ENCODE results near the gene CYTH4. TPM values are rescaled to one million over a fixed set of nuclear protein-coding genes. Genes with fewer than 3 reads are reported as not detected.

Gene CYTH4
- total RNA-seq, 4 donors from 2014 or later, result 13.5 to 75.9 (median 22.5) TPM

- H3K27ac ChIP-seq, result no peak overlapping the region
- no peaks in the 10 kb centered on the region for H3K36me3 ChIP-seq
- no peaks in the 10 kb centered on the region for H3K9me3 ChIP-seq
- H3K4me1 ChIP-seq, result no peaks in the 10 kb centered on the region
- H3K27me3 ChIP-seq, result no peaks in the 10 kb centered on the region
- H3K4me3 ChIP-seq, result no peak overlapping the region
- no peak for DNase-seq
- TF ChIP-seq CTCF (IDR thresholded peaks at IDR 0.05), result no peak
- no peak for TF ChIP-seq POLR2A (IDR thresholded peaks at IDR 0.05)
These were observed 61.0 kb downstream of the CYTH4 start for GRCh38 chr22:37343348-37343747.

GRCh38 chr22:37343863-37344734 is 61.8 kb downstream of the CYTH4 start:
- Histone ChIP-seq H3K9me3 (no peaks in the 10 kb centered on the region), H3K27ac (no peak overlapping the region), H3K27me3 (no peaks in the 10 kb centered on the region), H3K4me1 (no peaks in the 10 kb centered on the region), H3K36me3 (no peaks in the 10 kb centered on the region), H3K4me3 (no peak overlapping the region)
- DNase-seq, result no peak
- TF ChIP-seq POLR2A (IDR thresholded peaks at IDR 0.05) (no peak), CTCF (IDR thresholded peaks at IDR 0.05) (no peak)

- no peak overlapping the region for H3K27ac ChIP-seq
- no peaks in the 10 kb centered on the region for H3K27me3 ChIP-seq
- no peaks in the 10 kb centered on the region for H3K9me3 ChIP-seq
- H3K36me3 ChIP-seq, result no peaks in the 10 kb centered on the region
- H3K4me3 ChIP-seq, result no peak overlapping the region
- no peaks in the 10 kb centered on the region for H3K4me1 ChIP-seq
- DNase-seq, result no peak
- TF ChIP-seq POLR2A (IDR thresholded peaks at IDR 0.05) (no peak), CTCF (IDR thresholded peaks at IDR 0.05) (no peak)
These were observed 62.6 kb downstream of the CYTH4 start for GRCh38 chr22:37344735-37345449.

- no peak overlapping the region for H3K27ac ChIP-seq
- H3K4me1 ChIP-seq, result no peaks in the 10 kb centered on the region
- no peak overlapping the region for H3K4me3 ChIP-seq
- H3K9me3 ChIP-seq, result no peaks in the 10 kb centered on the region
- no peak for DNase-seq
- TF ChIP-seq CTCF (IDR thresholded peaks at IDR 0.05) (no peak), POLR2A (IDR thresholded peaks at IDR 0.05) (no peak)
- no peaks in the 10 kb centered on the region for H3K36me3 ChIP-seq
- no peaks in the 10 kb centered on the region for H3K27me3 ChIP-seq
These were observed 63.7 kb downstream of the CYTH4 start for GRCh38 chr22:37345863-37346504.

- H3K36me3 ChIP-seq, result no peaks in the 10 kb centered on the region
- no peak for DNase-seq
- H3K9me3 ChIP-seq, result no peaks in the 10 kb centered on the region
- no peak overlapping the region for H3K4me3 ChIP-seq
- TF ChIP-seq POLR2A (IDR thresholded peaks at IDR 0.05) (no peak), CTCF (IDR thresholded peaks at IDR 0.05) (no peak)
- H3K27ac ChIP-seq, result no peak overlapping the region
- H3K4me1 ChIP-seq, result no peaks in the 10 kb centered on the region
- H3K27me3 ChIP-seq, result no peaks in the 10 kb centered on the region
These were observed 64.2 kb downstream of the CYTH4 start for GRCh38 chr22:37346505-37346895.

All from Peyer's patch (tissue), 4 donors.